GM21390 (cell line): ENCODE measurements around the gene EXOC6.
"Not testable (repeated sequence)": the region's sequence is repeated elsewhere in the genome, so short reads cannot be mapped to it uniquely, and the experiment has no call there.

Experiments used
- ATAC-seq: cut with Tn5 transposase; IDR thresholded peaks from one replicate; pipeline ENCODE4 v1.9.1; 2021; ENCODE audit not compliant: unreplicated experiment

Gene EXOC6

DNA sequence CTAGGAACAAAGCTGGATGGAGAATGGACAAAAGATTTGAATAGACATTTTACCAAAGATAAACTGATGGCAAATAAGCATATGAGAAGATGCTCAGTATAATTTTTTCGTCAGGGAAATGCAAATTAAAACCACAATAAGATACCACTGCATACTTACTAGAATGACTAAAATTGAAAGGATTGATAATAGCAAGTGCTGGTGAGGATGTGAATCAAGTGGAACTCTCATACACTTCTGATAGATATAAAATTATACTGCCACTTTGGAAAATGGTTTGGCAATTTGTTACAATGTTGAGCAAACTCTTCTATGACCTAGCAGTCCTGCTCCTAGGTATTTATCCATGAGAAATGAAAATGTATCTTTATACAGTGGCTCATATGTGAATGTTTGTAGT is 83.3 kb downstream of the EXOC6 start:
- no peak for ATAC-seq

DNA sequence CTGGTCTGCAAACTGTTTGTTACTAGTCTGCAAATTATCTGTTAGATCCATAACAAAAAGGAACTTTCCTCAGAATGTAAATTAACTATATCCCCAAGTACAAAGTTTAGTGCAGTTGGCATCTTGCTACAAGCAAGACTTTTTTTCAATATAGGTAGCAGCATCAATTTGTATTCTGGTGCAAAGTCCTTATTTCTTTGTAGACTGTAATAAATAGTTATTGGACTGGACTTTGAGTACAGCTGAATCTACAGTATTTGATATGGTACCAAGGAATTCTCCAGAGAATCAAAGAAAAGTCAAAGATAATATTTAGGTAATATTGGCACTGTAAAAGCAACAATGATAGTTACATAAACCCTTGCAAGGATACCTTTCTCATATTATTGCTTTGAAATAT is 89.6 kb downstream of the EXOC6 start:
- no peak for ATAC-seq

DNA sequence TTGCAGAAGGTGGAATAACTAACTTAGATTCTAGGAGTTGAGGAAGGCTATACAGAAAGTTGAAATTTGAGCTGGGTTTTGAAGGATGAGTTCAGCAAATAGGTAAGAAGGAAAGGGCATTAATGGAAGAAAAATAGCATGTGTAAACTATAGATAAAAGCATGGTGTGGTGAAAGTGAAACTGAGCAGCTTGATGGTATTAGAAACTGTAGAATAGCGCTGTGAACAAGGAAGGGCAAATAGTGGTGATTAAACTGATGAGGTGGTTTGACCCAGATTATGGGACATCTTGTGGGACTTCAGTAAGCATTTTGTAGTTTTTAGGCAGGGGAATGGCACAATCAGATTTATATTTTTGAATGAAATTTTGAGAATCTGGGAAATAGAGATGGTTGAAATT is 90.5 kb downstream of the EXOC6 start:
- no peak for ATAC-seq

DNA sequence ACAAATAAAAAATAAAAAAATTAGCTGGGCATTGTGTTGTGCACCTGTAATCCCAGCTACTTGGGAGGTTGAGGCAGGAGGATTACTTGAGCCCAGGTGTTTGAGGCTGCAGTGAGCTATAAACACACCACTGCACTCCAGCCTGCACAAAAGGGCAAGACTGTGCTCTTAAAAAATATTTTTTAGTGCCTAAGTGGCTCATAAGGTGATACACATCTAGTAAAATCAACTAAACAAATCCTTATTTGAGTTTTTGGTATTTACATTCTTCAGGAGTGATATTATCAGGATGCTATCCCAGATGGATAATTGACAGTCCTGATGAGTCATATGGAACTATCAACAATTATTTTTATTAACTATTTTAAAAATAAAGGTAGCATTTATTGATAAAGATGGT is 93.9 kb downstream of the EXOC6 start:
- no peak for ATAC-seq

DNA sequence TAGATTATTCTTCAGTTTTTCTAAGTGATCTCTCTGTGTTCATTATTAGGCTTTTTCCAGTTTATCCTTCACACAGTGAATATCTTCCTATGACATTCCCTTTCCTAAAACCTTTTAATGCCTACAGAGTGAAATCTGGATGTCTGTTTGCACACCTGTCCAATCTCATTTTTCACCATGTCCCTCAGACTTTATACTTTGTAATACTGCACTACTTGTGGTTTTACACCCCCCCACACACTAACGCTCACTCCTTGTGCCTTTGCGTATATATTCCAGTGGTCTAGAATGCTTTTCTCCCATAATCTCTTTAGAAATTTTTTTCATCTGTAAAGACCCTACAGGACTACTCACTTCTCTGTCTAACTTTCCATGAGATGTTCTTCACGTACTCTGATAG is 98.2 kb downstream of the EXOC6 start:
- ATAC-seq = no peak

DNA sequence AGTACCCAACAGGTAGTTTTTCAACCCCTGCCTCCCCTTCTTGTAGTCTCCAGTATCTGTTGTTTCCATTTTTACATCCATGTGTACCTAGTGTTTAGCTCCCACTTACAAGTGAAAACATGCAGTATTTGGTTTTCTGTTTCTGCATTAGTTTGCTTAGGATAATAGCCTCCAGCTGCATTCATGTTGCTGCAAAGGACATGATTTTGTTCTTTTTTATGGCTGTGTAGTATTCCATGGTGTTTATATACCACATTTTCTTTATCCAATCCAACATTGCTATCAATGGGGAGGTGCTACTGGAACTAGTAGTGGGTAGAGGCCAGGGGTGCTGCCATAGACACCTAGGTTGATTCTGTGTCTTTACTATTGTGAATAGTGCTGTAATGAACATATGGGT is 104.3 kb downstream of the EXOC6 start:
- not testable (repeated sequence) for ATAC-seq

DNA sequence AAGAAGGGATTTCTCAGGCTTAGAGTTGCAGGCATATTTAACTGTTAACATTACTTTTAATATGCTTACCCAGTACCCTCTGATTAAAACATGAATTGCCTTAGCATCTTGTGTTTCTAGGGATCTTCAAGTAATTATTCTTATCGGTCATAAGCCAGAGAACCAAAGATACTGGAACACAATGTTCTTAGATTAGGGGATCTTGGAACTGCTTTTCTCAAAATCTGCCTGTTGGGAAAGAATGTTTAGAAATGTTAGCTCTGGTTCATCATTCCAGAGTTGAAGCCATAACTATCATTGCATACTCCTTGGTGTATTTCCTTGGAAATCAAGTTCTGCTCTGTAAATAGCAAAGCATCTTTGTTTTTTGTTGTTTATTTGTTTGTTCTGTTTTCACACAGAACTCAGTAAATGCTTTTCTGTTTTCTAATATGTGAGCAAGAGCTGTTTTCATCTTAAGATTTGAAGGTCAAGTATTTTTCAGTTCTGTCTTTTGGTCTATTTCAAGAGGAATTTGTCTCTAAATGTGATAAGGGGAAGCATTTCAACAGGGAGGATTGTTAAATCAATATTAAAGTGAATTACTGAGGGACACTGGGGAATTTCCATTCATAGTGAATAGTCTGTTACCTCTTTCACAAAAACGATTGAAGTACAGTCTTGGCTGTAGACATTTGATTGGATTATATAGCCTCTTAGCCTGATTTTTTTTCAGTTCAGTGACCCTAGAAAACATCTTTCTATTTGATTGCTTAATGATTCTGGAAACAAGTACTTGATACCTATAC is 109.1 kb downstream of the EXOC6 start:
- no peak for ATAC-seq

DNA sequence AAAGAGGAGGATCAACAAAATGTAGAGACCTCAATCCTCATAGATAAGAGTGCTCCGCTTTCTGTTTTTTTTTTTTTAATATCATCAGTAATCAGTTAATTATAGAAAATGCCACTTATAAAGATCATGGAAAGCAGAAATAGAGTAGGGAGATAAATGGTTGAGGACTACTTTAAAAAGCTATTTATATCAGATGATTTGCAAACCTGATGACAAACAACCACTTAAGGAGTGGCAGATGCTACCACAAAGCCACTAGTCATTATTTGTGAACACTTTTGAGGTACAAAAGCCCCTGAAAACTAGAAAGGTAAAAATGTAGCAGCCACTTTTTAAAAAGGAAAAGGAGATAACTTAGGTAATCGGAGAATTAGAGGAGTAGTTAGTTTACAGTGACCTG is 113.3 kb downstream of the EXOC6 start:
- no peak for ATAC-seq

DNA sequence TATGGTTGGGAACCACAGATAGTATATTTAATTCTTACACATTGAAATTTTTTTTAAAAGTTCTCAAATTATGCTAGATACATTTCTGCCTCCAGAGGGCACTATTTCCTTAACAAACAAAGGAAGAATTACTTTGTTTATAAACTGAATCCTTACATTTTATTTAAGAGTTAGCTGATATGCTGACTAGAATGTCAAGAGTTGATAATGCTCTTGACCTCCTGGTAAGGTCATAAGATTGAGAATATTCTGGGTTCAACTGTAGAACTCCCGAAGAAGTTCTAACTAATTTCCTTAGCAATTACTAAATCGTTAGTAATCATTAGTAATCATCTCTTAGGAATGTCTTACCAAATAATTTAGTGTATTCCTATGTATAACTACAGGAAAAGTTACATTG is 117.0 kb downstream of the EXOC6 start:
- no peak for ATAC-seq

DNA sequence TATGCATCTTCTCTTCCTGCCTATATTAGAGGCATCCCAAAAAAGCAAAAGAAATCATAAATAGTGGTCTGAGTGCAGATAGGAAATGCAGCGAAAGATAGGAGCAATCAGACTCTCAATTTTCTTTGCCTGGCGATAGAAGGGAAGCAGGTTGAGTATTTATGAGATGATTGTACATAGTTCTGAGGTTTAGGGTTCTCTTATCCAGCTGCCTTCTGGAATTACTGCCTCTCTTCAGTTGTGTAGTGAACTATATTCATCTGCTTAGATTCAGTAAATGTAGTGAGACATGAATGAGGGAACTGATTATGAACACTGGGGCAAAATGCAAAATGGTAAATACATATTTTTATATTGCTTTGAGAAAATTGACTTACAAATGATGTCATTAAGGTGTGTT is 119.3 kb downstream of the EXOC6 start:
- ATAC-seq = no peak

DNA sequence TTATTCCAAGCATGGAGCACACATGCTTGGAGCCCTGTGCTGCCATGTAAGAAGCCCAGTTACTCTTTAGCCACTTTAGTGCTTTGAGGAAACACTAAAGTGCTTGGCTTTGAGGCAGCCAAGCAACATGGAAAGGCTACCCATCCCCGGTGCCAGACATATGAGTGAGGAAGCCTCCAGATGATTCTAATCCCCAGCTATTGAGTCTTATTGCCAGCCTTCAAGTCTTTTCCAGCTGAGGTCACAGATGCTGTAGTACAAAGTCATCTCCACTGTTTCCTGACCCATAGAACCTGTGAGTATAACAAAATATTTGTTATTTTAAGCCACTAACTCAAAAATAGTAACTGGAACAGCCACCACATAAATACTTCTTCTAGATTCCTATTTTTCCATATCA is 120.8 kb downstream of the EXOC6 start:
- ATAC-seq = no peak

DNA sequence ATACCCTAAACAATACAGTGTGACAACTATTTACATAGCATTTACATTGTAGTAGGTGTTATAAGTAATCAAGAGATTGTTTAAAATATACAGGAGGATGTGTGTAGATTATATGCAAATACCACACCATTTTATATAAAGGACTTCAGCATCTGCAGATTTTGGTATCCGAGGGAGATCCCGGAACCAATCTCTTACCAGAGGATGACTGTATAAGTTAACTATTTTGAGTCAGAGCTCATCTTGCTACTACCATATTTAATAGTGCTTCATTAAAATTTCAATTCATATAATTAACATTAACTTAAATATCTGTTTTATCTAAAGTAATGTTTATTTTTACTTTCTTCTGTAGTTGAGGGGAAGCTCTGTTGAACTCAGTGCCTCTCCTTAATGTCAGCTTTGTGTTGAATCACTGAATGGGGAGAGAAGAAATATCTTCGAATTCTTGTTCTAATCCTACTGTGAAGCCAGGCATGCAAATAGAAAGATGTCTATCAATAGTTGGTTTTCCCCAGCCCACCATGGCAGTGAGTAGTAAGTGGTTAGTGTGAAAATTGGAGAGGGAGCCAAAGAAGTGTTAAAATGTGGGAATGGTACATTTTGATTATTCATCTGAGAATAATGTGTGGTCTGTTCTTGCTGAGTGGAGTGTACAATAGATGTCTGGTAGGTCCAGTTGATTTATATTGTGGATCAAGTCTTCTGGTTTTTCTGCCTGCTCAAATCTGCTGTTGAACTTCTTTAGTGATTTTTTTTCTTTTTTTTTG is 122.2 kb downstream of the EXOC6 start:
- no peak for ATAC-seq

DNA sequence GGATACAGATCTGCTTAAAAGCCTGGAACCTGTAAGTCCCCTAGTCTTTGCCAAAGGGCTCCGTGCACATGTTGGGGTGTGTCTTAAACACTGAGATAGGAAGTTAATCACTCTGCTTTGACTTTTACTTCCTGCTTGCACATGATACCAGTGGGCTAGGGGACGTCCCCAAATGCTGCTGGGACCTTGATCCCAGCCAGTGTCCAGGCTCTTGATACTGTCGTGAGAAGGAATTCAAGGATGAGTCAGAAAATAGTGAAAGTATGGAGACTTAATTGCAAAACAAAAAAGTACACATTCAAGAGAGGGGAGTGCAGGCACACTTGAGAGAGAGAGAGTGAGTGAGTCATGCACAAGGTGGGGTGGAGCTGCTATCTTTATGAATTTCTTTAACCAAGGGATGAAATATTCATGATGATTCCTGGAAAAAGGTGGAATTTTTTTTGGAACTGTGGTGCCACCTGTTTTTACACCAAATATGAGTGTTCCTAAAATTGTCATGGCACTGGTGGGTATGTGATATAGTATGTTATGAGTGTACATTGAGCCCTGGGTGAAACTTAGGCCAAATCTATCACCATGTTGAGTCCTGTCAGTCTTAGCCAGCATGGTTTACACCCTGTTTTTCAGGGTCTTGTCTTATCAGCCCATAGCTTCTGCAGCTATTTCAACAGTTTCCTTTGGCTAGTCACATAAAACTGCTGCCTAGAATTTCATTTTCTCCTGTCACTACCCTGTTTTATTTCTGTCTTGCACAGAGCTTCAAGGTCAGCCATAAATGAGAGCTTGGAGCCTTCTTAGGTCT is 123.9 kb downstream of the EXOC6 start:
- ATAC-seq = no peak

DNA sequence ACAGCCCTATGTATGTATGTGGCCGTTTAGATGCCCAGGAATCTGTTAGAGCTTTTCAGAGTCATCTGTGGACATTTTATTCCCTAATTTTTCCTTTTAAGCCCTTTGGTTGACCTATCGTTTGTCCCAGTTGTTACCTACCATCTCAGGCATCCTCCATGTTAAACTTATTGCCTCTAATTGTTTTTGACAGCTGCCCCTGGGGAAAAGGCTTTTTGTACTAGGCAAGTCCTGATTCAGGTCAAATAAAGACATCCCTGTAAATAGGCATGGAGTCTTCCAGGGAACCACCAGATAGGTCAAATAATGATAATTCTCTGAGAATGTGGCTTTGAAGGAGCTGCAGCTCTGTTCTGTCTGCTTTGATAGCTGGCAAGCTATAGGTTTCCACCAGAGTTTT is 124.6 kb downstream of the EXOC6 start:
- ATAC-seq = no peak

DNA sequence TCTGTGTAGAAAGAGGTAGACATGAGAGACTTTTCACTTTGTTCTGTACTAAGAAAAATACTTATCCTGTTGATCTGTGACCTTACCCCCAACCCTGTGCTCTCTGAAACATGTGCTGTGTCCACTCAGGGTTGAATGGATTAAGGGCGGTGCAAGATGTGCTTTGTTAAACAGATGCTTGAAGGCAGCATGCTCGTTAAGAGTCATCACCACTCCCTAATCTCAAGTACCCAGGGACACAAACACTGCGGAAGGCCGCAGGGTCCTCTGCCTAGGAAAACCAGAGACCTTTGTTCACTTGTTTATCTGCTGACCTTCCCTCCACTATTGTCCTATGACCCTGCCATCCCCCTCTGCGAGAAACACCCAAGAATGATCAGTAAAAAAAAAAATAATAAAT is 128.0 kb downstream of the EXOC6 start:
- ATAC-seq = not testable (repeated sequence)

DNA sequence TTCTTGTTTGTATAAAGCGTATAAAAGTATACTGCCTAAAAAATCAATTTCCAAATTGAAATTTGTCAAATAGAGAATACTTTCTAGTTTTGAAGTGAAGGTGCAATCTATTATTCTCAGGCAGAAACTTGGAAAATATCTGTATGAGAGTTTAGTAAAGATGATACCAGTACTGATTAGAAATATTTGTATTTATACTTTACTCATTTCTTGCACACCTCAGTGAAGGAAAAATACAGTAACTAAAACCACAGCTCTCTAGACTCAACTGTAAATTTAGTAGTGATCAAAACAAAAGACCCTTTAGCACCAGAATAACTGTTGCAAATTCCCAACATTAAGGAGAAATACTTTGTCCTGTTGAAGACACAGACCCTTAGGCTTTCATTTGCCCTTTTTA is 140.9 kb downstream of the EXOC6 start:
- ATAC-seq = no peak

DNA sequence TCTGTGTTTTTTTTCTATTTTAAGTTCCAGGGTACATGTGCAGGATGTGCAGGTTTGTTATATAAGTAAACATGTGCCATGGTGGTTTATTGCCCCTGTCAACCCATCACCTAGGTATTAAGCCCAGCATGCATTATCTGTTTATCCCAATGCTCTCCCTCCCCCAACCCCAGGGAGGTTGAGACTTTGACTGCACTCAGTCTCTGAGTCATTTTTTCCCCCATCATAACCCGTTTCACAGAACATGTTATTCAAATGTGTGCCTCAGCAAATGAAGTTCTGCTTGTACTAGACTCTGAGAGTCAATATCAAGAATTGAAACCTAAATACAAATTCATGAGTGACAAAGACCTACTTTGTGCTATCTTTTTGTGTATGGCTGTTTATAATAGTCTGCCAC is 142.3 kb downstream of the EXOC6 start:
- peak; percentile 69 for ATAC-seq

DNA sequence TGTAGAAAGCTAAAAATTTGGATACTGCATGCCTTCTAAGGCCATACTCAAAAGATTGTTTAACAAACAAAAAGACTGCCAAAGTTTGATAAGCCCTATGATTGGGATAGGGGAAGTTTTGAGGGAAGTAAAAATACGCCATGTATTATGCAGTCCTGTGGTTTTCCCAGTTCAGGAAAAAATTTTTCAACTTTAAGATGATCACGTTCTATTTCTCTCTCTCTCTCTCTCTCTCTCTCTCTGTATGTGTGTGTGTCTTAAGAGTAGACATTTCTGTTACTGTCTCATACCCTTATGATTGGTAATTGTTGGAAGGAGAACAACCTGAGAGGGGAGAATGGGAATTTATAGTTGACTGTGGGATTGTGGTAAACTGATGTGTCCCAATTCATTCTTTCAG is 143.2 kb downstream of the EXOC6 start:
- no peak for ATAC-seq

DNA sequence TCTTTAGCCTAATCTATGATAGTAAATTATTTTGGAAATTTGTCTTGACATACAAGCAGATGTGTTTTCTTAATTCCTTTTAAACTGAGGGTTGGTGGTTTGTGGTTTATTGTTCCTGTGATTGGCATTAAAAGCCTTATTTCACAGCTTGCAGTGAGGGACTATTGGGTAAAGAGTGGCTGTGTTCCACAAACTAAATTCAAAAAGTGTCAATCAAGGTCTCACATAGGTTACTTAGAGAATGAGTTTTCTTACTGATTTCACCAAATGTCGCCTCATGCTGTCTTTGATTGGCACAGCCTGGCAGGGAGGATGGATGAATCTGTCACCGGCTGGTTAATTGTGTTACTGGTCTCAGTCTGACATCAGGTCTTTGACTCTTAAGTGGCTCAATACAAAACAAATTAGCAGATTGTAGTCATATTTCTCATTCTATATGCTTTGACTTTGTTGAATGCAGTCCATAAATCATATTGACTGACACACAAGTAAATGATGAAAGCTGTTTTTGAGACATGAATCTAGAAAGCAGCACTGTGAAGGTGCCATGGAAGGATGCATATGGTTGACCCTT is 145.5 kb downstream of the EXOC6 start:
- ATAC-seq = no peak

DNA sequence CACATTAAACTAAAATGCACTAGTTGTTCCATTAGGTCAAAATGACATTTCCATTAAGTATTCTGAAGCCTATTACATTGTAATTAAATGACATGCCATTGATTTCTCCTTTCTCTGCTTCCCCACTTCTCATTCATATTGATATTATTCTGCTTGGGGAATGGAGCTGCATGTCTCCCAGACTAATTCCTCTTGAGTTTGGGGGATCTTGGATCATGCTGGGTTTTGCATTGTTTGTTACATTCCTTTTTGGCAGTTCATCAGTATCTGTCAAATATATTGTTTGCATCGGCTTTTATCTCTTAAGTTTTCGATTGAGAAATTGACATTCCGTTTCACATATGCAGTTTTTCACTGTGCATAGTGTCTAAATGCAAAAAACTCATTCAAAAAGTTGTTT is 147.2 kb downstream of the EXOC6 start:
- ATAC-seq = no peak

DNA sequence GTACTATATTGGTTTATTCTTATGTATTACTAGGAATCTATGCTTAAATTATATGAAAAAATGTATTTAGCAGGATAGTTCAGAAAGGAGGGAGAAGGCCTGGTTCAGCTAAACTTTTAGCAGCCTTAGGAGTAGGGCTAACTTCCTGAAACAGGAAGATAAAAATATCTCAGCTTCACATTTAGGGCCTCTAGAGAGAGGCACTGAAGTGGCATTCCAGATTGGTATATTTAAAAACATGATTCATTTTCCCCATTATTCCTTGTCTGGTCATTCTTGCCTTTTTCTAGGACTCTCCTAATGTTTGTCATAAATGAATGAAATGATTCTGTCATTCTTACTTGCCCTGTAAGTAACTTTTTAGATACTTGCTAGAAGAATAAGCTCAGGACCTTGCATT is 149.3 kb downstream of the EXOC6 start:
- no peak for ATAC-seq
